Smooth muscle cell (in vitro differentiated cells): Measurements from ENCODE around the gene DLG2. TPM values are rescaled to one million over a fixed set of nuclear protein-coding genes. Genes with fewer than 3 reads are reported as not detected.

ENCODE experiments used
- DNase-seq: peaks from one replicate; lab custom pipeline; 2025; ENCODE audit not compliant: unreplicated experiment; lab: John Stamatoyannopoulos, UW
- H2AFZ ChIP-seq: fragments of 200-600 bp; sonication (generic); 2 replicates; pipeline ENCODE4 v1.6.0; 2016; ENCODE audit warnings: antibody characterized with exemption, low read depth, mild to moderate bottlenecking
- H3F3A ChIP-seq: fragments of 200-600 bp; sonication (generic); 2 replicates; pipeline ENCODE4 v1.6.0; 2017; ENCODE audit warnings: antibody characterized with exemption, low read depth
- H3K27ac ChIP-seq: fragments of 200-600 bp; sonication (generic); 2 replicates; pipeline ENCODE4 v1.5.1; 2016; ENCODE audit warnings: low read depth, mild to moderate bottlenecking
- H3K27me3 ChIP-seq: fragments of 200-600 bp; sonication (generic); 2 replicates; pipeline ENCODE4 v1.6.1; 2016; ENCODE audit warnings: low read depth, mild to moderate bottlenecking
- H3K36me3 ChIP-seq: fragments of 200-600 bp; sonication (generic); 2 replicates; pipeline ENCODE4 v1.5.1; 2016; ENCODE audit warnings: low read depth
- H3K4me1 ChIP-seq: fragments of 200-600 bp; sonication (generic); 2 replicates; pipeline ENCODE4 v1.5.1; 2016; ENCODE audit warnings: low read depth
- H3K4me2 ChIP-seq: fragments of 200-600 bp; sonication (generic); 2 replicates; pipeline ENCODE4 v1.6.0; 2016; ENCODE audit warnings: mild to moderate bottlenecking
- H3K4me3 ChIP-seq: fragments of 200-600 bp; sonication (generic); 2 replicates; pipeline ENCODE4 v1.5.1; 2016; ENCODE audit warnings: mild to moderate bottlenecking
- H3K79me2 ChIP-seq: fragments of 200-600 bp; sonication (generic); 2 replicates; pipeline ENCODE4 v1.6.0; 2016; ENCODE audit warnings: low read depth, mild to moderate bottlenecking
- H3K9ac ChIP-seq: fragments of 200-600 bp; sonication (generic); 2 replicates; pipeline ENCODE4 v1.6.0; 2016; ENCODE audit warnings: low read depth
- H3K9me3 ChIP-seq: fragments of 200-600 bp; sonication (generic); replicated peaks from 2 replicates; pipeline ENCODE4 v1.5.1; 2016; ENCODE audit warnings: low read depth
- H4K20me1 ChIP-seq: fragments of 200-600 bp; sonication (generic); 2 replicates; pipeline ENCODE4 v1.6.0; 2016; ENCODE audit warnings: low read depth
- WGBS: methylation state at CpG from one replicate; pipeline ENCODE4 v1.1.7; 2016; ENCODE audit warnings: low lambda C conversion rate; 5-methylcytosine and 5-hydroxymethylcytosine counted together
- polyA plus RNA-seq: library from polyadenylated mRNA; unstranded; fragments of >200 nt; fragmentation: Nextera tagmentation; extraction: Ambion mirVana; gene quantifications from 2 replicates; pipeline ENCODE4 v1.2.1, GENCODE V29; 2016
- total RNA-seq: library from RNA; depleted of rRNA; stranded (reverse); fragments of >200 nt; gene quantifications from 2 replicates; pipeline ENCODE4 v1.2.3, GENCODE V29; 2014
- TF ChIP-seq, protein P1 (sequence below): fragments of 200-600 bp; sonication (generic); IDR thresholded peaks from 2 replicates; pipeline ENCODE4 v1.5.1; 2017; ENCODE audit warnings: borderline replicate concordance, mild to moderate bottlenecking, antibody characterized with exemption; ENCODE audit not compliant: insufficient read depth, poor library complexity, severe bottlenecking

DLG2 gene
- total and polyA plus RNA-seq, 2 experiments from 2014 or later, result 0.74 to 1.1 TPM

DNA sequence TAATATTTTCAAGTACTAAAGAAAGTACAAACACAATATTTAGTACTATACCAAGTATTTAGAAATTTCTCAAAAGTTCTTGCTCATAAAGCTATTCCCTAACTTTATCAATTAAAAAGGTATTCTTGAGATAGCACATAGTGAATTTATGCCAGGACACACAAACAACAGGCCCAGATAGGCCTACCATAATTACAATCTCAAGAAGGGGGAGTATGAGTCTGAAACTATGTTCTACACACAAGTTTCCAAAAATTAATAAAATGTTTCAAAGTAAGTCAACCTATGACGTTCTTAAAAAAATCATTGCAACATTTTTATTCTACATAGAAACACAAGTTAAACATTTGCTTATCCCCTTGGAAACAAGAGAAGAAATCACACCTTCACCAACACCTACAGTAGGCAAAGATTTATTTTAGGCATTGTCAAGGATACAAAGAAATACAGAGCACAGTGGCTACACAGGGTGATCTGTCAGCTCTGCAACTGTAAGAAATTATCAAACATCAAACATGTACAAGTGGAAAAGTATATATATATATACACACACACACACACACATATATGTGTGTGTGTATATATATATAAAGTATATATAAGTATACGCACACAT is 1497.1 kb downstream of the DLG2 start:
- no peak for DNase-seq
- no peaks in the 10 kb centered on the region for H3K4me1 ChIP-seq
- H3K27ac ChIP-seq, result no peak overlapping the region
- H3K9ac ChIP-seq, result no peak overlapping the region
- no peaks in the 10 kb centered on the region for H4K20me1 ChIP-seq
- no peaks in the 10 kb centered on the region for H3K36me3 ChIP-seq
- no peaks in the 10 kb centered on the region for H3K27me3 ChIP-seq
- WGBS, result 95% methylated on average over 2 of the region's 2 CpGs
- TF ChIP-seq, protein P1, sequence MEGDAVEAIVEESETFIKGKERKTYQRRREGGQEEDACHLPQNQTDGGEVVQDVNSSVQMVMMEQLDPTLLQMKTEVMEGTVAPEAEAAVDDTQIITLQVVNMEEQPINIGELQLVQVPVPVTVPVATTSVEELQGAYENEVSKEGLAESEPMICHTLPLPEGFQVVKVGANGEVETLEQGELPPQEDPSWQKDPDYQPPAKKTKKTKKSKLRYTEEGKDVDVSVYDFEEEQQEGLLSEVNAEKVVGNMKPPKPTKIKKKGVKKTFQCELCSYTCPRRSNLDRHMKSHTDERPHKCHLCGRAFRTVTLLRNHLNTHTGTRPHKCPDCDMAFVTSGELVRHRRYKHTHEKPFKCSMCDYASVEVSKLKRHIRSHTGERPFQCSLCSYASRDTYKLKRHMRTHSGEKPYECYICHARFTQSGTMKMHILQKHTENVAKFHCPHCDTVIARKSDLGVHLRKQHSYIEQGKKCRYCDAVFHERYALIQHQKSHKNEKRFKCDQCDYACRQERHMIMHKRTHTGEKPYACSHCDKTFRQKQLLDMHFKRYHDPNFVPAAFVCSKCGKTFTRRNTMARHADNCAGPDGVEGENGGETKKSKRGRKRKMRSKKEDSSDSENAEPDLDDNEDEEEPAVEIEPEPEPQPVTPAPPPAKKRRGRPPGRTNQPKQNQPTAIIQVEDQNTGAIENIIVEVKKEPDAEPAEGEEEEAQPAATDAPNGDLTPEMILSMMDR, result no peak
- no peak overlapping the region for H3K4me3 ChIP-seq
- H2AFZ ChIP-seq, result no peak overlapping the region
- H3K79me2 ChIP-seq, result no peaks in the 10 kb centered on the region
- H3K9me3 ChIP-seq, result no peaks in the 10 kb centered on the region
- H3K4me2 ChIP-seq, result no peak overlapping the region
- no peaks in the 10 kb centered on the region for H3F3A ChIP-seq

GRCh38 chr11:84128840-84129239 is 1498.3 kb downstream of the DLG2 start:
- WGBS, result 80% methylated on average over 2 of the region's 2 CpGs
- TF ChIP-seq, protein P1, result no peak
- no peaks in the 10 kb centered on the region for H3K9me3 ChIP-seq

GRCh38 chr11:84117394-84117793 is 1509.8 kb downstream of the DLG2 start:
- H3K9me3 ChIP-seq, result no peaks in the 10 kb centered on the region
- WGBS, result 3% methylated on average over 1 of the region's 1 CpG
- no peak overlapping the region for H3K4me3 ChIP-seq

More at GRCh38 chr11:84128840-84129239, 1498.3 kb downstream of the DLG2 start:
- no peak for DNase-seq
- Histone ChIP-seq H3K36me3 (no peaks in the 10 kb centered on the region), H3K27ac (no peak overlapping the region), H3K27me3 (no peaks in the 10 kb centered on the region), H3K4me2 (no peak overlapping the region), H2AFZ (no peak overlapping the region), H3K4me3 (no peak overlapping the region), H3K4me1 (no peaks in the 10 kb centered on the region), H3K9ac (no peak overlapping the region), H3F3A (no peaks in the 10 kb centered on the region), H3K79me2 (no peaks in the 10 kb centered on the region), H4K20me1 (no peaks in the 10 kb centered on the region)

More at GRCh38 chr11:84117394-84117793, 1509.8 kb downstream of the DLG2 start:
- no peaks in the 10 kb centered on the region for H3K27me3 ChIP-seq
- H3K27ac ChIP-seq, result no peak overlapping the region
- no peaks in the 10 kb centered on the region for H3F3A ChIP-seq
- DNase-seq, result no peak
- H3K9ac ChIP-seq, result no peak overlapping the region
- H2AFZ ChIP-seq, result no peak overlapping the region
- no peaks in the 10 kb centered on the region for H4K20me1 ChIP-seq
- H3K36me3 ChIP-seq, result no peaks in the 10 kb centered on the region
- no peaks in the 10 kb centered on the region for H3K4me1 ChIP-seq
- TF ChIP-seq, protein P1, result no peak
- H3K4me2 ChIP-seq, result no peak overlapping the region
- no peaks in the 10 kb centered on the region for H3K79me2 ChIP-seq
